GM10847 (cell line): ENCODE results near the gene SAMD8.

Experiments
- POLR2A ChIP-seq: IDR thresholded peaks from 2 replicates; pipeline ENCODE4 v1.6.1; 2011; ENCODE audit not compliant: insufficient read length; ENCODE audit errors: extremely low read depth

The SAMD8 gene

DNA sequence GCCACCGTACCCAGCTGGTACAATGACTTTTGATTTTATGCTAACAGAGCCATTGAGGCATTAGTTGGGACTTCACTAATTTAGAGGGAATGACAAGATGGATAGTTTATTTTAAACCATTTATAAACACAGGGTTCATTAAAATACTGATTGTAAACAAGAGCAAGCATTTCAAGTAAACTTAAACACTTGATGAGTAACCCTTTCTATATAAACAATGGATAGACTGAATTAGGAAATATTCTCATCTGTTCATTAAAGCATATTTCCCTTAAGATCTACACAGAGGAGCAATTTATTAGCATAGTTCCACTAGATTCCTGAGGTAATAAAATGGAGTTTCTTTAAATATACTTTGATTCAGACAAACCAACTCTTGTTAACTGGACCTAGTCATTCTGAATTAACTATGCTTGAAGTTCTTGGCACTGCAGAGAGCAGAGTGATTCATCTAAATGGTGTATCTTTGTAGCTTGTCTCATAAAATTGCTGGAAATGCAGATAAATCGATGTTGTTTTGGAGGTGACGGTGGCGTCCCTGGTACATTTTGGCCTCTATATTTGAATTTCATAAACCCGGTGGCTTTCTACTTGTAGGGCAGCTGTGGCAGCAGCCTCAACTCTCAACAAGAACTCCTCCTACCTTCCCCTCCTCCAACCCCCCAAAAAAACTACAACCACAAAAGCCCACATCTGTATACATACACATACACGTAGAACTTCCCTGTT, 83.7 kb downstream of the SAMD8 start:
- TF ChIP-seq POLR2A, result no peak

DNA sequence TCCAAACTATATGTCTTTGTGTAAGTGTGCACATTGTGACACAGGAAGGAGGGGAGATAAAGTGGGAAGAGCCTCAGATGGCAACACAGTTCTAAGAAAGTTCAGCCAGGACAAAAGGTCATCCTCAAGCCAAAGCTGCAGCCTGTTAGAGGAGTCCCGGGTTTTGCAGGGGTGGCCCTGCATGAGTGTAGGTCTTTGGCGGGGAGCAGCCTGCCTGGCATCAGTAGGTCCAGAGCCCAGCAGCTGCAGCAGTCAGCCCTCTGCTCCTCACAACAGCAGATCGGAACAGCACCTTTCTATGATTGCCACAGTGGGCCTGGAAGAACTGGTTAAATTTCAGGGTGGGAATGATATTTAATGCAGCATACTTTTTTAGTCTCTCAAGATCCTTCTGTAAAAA, 85.6 kb downstream of the SAMD8 start:
- TF ChIP-seq POLR2A, result no peak

DNA sequence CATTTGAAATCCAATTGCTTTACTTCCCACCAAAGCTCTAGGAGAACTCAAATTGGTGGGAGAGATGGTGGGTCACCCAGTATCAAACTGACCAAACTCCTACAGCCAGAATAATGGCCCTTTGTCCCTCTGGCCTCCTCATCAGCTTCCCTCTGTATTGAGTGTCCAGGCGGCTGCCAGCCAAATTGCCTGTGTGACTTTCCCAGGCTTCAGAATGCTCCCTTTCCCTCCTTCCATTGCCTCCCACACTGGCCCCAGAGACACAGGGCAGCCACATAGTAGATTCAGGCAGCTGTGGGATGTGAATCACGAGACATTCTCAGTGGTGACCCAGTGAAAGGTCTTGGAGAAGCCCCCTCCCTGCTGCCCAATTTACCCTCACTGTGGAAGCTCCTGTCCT, 86.5 kb downstream of the SAMD8 start:
- TF ChIP-seq POLR2A, result no peak

DNA sequence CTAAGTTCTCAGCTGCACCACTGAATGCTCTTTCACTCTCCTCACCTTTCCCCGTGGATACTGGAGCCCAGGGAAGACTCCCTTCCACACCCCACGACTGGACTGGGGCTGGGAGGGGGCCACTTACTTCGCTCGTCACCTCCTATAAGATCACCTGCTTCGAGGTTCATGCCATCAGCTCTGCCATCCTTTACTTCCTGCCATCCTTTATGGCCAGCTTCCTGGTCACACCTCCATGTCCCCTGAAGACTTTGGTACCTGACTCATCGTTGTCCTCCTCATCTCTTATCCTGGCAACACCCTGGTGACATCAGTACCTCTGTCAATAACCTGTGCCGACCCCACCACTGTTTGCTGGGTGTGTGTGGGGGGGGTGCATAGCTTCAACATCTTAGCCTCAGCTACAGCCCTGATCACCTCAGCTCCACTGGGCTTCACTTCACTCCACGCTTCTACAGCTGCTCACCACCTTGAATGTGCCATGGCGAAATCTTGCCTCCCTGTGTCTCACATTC, 90.4 kb downstream of the SAMD8 start:
- no peak for TF ChIP-seq POLR2A

DNA sequence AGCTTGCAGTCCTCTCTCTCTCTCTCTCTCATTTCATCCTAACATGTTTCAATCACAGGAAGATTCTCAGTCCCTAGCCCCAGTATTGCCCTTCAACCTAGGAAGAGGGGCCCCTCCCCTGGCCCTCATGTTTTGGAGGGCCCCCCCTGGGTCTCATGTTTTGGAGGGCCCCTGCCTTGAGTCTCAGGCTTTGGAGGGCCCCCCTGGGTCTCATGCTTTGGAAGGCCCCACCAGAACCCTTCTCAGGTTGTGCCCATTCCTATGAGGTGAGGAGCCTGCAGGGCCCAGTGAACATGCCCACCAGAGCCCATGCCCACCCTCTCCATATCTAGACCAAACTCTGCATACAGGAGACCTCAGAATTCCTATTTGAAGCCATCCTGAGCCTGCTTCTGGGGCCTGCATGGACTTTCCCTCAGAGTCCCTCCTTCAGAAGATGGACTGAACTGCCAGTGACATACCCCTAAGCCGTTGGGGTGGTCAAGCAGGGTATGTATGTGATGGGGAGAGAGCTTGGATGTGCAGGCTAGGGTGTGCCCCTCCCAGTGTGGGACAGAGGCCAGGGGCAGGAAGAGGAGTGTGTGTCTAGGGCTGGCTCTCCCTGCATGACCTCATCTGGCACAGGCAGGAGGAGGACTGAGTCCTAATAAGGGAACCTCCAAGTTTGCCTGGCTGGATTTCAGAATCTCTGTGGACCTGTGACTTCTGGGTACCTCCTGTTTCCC, 91.0 kb downstream of the SAMD8 start:
- TF ChIP-seq POLR2A, result no peak

DNA sequence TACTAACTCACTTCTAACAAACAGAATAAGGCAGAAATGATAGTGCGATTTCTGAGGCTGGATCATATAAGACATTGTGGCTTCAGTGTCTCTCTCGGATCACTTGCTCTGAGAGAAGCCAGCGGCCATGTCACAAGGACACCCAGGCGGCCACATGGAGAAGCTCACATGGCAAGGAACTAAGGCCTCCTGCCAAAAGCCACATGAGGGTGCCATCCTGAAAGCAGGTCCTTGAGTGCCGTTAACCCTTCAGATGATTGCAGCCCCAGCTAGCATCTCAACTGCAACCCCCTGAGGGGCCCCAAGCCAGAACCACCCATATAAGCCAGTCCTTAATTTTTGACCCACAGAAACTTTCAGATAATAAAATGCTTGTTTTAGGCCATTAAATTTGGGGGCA, 92.3 kb downstream of the SAMD8 start:
- no peak for TF ChIP-seq POLR2A

DNA sequence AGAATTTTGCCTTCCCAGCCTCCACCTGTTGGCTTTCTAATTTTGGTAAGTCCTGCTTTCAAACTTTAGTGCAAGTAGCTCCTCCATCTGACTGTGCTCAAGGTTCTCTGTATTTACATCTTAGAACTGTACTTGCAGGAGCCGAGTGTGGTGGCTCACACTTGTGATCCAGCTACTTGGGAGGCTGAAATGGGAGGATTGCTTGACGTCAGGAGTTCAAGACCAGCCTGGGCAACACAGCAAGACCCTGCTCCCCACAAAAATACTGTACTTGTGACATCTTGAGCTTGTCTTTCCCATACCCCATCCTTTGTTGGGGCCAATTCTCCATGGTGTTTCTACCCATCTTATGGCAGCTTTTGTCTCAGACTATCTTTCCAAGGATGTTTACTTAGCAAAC, 94.5 kb downstream of the SAMD8 start:
- no peak for TF ChIP-seq POLR2A

DNA sequence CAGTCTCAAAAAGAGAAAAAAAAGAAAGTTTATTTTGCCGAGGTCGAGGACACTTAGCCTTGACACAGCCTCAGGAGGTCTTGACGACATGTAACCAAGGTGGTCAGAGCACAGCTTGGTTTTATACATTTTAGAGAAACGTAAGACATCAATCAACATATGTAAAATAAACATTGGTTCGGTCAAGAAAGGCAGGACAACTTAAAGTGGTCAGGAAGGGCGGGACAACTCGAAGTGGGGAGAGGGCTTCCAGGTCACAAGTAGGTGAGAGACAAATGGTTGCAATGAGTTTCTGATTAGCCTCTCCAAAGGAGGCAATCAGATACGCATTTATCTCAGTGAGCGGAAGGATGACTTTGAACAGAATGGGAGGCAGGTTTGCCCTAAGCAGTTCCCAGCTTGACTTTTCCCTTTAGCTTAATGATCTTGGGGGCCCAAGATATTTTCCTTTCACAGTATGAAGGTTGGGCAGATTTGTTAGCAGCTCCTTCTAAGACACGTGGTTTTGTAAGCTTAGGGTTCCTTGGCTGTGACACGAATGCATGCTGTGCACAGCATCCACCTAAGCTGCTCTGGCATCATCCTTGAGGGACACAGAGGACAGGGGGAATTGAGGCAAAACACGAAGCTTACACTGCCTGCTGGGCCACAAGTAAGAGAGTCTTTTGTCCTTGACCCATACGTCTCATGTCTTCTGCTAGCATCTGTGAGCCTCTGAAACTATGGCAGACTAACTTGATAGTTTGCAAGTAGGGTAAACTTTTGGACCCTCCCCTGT, 95.8 kb downstream of the SAMD8 start:
- no peak for TF ChIP-seq POLR2A

DNA sequence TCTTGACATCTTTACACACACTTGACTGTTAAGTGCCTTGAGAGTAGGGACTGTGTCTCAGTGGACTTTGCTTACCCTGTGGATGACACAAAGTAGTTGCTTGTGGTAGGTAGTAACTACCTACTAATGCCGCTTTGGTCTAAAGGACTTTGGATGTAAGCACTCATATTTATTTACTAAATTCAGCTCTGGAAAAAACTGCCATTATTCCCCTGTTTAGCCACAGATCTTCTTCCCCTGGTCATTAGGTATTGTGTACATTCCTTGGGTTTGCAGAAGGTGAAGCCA, 96.3 kb downstream of the SAMD8 start:
- TF ChIP-seq POLR2A, result no peak

DNA sequence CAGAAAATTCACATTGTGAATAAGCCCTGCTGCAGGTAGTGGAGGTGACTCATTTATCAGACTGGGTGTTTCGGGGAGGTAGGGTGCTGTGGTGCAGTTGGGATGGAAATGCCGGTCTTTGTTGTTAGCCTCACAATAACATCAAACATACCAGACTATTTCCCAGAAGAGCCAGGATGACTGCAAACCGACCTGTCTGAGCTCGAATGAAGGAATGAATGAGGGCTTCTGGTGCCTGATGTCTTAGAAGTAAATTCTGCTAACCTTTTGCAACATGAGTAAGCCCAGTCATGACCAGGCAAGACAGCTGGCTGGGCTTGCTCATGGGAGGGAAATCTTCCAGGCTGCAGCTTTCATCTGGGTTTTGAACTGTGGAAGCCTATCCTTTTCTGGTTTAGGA, 96.7 kb downstream of the SAMD8 start:
- no peak for TF ChIP-seq POLR2A

DNA sequence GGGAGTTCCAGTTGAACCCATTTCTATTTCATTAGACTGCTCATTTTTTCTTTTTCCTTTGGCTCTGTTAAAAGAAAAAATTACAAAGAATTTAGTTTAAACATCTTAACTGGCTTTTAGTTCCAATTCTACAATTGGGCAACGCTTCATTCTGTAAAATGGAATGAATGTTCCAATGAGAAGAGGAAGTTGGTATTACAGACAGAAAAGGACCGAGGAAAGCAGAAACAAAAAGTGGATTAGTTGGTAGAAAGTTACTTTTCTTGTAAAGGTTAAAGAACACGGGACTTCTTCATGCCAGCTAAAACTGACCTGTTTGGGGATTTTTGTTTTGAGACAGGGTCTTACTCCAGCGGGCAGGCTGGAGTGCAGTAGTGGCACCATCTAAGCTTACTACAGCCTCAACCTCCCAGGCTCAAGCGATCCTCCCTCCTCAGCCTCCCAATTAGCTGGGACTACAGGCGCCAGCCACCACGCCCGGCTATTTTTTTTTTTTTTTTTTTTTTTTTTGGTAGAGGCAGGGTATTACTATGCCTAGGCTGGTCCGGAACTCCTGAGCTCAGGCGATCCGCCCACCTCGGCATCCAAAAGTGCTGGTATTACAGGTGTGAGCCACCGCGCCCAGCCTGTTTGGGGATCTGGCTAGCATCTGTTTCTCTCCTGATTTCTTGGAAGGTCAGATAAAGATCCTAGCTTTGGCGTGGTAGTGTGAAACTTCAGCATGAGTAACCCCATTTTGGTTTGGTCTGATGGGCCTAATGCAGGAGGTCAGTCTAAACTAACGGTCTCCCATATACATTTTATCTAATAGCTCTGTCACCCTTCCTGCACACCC, 97.8 kb downstream of the SAMD8 start:
- TF ChIP-seq POLR2A, result no peak

DNA sequence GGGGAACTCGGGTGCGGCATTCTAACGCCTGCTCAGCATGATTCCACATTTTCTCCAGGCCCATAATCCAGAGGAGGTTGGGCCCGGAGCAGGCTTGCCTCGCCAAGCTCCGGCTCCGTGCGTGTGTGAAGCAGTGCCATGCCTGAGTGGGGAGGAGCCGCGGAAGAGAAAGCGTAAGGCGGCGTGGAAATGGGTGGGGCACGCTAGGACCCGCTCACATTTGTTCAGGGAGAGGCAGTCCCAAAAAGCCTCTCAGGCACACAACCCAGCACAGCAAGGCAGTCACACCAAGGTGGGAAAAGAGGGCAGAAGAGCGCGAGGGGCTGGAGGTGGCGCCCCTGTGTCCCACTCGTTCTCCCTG, 98.4 kb downstream of the SAMD8 start:
- TF ChIP-seq POLR2A, result peak; percentile 50

DNA sequence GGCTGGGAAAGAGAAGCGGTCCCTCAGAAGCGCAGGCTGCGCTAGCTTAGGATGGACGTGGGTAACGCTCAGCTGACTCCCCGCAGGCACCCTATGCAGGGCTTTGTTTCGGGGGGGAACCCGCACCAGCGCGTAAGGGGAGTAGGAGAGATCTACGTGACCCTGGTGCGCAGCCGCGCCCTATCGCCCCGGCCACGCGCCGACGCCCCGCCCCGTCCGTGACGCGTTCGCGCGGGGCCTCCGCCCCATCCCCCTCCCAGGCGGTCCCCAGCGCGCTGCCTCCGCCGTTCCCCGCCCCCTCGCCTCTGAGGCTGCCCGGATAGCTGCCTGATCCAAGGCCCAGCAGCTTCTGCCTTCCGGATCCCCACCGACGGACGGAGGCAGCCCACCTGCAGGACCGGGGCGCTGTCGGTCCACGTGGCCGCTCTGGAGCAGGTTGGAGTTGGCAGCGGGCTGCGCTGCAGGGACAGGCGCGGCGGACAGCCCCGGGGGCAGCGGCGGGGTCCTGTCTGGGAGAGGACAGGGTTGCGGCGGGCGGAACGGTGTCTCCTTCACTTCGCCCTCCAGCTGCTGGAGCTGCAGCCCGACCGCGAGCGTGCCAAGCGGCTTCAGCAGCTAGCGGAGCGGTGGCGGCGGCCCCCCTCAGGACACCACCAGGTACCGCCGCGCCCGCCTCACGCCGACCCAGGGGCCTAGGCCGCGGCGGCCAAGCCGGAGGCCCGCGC, 99.0 kb downstream of the SAMD8 start, which contains the start of gene VDAC2:
VDAC2 (plus strand) TSS at position 515 of the 725 bp plus-strand sequence. CDS start 363 bp downstream, outside the sequence.
- peak; percentile 54 for TF ChIP-seq POLR2A

DNA sequence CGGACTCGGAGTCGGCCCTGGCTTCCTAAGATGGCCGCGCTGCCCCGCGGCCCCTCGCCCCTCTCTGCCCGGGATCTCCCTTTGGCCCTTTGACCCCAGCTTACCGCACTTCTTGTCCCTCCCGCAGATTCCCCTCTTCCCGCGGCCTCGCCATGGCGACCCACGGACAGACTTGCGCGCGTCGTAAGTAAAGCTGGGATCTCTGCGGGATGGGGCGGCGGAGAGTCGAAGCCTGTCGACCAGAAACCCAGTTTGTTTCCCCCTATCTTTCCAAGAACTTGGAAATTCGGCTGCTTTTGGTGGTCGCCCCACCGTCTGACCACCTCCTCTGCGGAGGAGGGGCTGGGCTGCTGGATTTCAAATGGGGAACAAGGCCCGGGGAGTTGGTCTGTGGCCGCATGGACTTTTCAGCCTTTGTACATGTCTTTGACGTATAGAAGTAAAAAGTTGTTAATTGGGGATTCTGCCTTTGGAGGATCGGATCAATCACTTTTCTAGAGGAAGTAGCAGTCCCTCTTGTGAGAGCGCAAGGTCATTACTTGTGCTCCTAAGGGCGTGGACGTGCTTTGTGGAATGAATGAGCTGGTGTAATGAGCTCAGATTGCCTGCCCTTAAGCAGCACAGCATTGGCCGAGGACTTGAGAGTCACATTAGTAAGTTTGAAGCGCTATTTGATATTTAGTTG, 99.7 kb downstream of the SAMD8 start:
- no peak for TF ChIP-seq POLR2A

DNA sequence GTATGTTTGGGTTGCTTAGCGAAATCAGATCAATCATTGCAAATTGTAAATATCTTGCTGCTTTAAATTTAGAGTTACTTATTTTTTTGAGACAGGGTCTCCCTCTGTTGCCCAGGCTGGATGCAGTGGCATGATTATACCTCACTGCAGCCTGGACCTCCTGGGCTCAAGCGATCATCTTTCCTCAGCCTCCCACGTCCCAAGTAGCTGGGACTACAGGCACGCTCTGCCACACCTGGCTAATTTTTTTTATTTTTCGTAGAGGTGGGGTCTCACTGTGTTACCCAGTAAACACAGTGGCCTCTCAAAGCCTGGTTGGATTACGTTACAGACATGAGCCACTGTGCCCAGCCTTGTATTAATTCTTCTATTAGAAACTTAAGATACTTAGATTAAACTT, 100.9 kb downstream of the SAMD8 start:
- TF ChIP-seq POLR2A, result no peak
